Measurements from ENCODE around the gene GC. TPM values are rescaled to one million over a fixed set of nuclear protein-coding genes. Genes with fewer than 3 reads are reported as not detected.
"Not testable (repeated sequence)": the region's sequence is repeated elsewhere in the genome, so short reads cannot be mapped to it uniquely, and the experiment has no call there.

GC gene
- total RNA-seq, 2 donors from 2014 or later: not detected

- TF ChIP-seq CTCF (IDR thresholded peaks at IDR 0.05): no peak
- H3K27me3 ChIP-seq (replicated peaks; ENCODE audit: insufficient read depth): no peaks in the 10 kb centered on the region
These were observed 43.9 kb upstream of the GC start for GRCh38 chr4:71827826-71828225.

GRCh38 chr4:71816676-71817303 is 32.9 kb upstream of the GC start:
- Histone ChIP-seq H3K4me3 (no peak overlapping the region), H3K27me3 (replicated peaks; ENCODE audit: insufficient read depth) (no peaks in the 10 kb centered on the region), H3K9me3 (no peaks in the 10 kb centered on the region), H3K4me1 (ENCODE audit: control insufficient read depth in 1 of 2, low read depth in 2 of 2) (no peaks in the 10 kb centered on the region), H3K27ac (no peak overlapping the region), H3K36me3 (no peaks in the 10 kb centered on the region)
- TF ChIP-seq CTCF (IDR thresholded peaks at IDR 0.05): no peak
- ATAC-seq (ENCODE audit: insufficient number of reproducible peaks, low FRiP score, low read depth) (no peak), DNase-seq (ENCODE audit: low spot score) (no peak)

More at GRCh38 chr4:71827826-71828225, 43.9 kb upstream of the GC start:
- ATAC-seq (ENCODE audit: insufficient number of reproducible peaks, low FRiP score, low read depth) (no peak), DNase-seq (ENCODE audit: low spot score) (no peak)
- Histone ChIP-seq H3K4me3 (no peak overlapping the region), H3K36me3 (no peaks in the 10 kb centered on the region), H3K9me3 (no peaks in the 10 kb centered on the region), H3K27ac (no peak overlapping the region), H3K4me1 (ENCODE audit: control insufficient read depth in 1 of 2, low read depth in 2 of 2) (no peaks in the 10 kb centered on the region)

- Histone ChIP-seq H3K36me3 (no peaks in the 10 kb centered on the region), H3K27ac (no peak overlapping the region), H3K9me3 (no peaks in the 10 kb centered on the region), H3K4me1 (ENCODE audit: control insufficient read depth in 1 of 2, low read depth in 2 of 2) (no peaks in the 10 kb centered on the region), H3K4me3 (no peak overlapping the region), H3K27me3 (replicated peaks; ENCODE audit: insufficient read depth) (no peaks in the 10 kb centered on the region)
- DNase-seq (ENCODE audit: low spot score) (no peak), ATAC-seq (ENCODE audit: insufficient number of reproducible peaks, low FRiP score, low read depth) (no peak)
- no peak for TF ChIP-seq CTCF (IDR thresholded peaks at IDR 0.05)
These were observed 30.6 kb upstream of the GC start for GRCh38 chr4:71814433-71814832.

GRCh38 chr4:71809805-71810204 is 25.9 kb upstream of the GC start:
- DNase-seq (ENCODE audit: low spot score); H3K4me3 ChIP-seq; H3K27me3 ChIP-seq (replicated peaks; ENCODE audit: insufficient read depth); H3K27ac ChIP-seq; H3K9me3 ChIP-seq; H3K4me1 ChIP-seq (ENCODE audit: control insufficient read depth in 1 of 2, low read depth in 2 of 2); H3K36me3 ChIP-seq; ATAC-seq (ENCODE audit: insufficient number of reproducible peaks, low FRiP score, low read depth): not testable (repeated sequence)

GRCh38 chr4:71807469-71807868 is 23.6 kb upstream of the GC start:
- Histone ChIP-seq H3K27ac (no peak overlapping the region), H3K4me1 (ENCODE audit: control insufficient read depth in 1 of 2, low read depth in 2 of 2) (no peaks in the 10 kb centered on the region), H3K4me3 (no peak overlapping the region), H3K9me3 (no peaks in the 10 kb centered on the region), H3K27me3 (replicated peaks; ENCODE audit: insufficient read depth) (no peaks in the 10 kb centered on the region), H3K36me3 (no peaks in the 10 kb centered on the region)
- no peak for TF ChIP-seq CTCF (IDR thresholded peaks at IDR 0.05)
- ATAC-seq (ENCODE audit: insufficient number of reproducible peaks, low FRiP score, low read depth) (no peak), DNase-seq (ENCODE audit: low spot score) (no peak)

- not testable (repeated sequence) for H3K4me3 ChIP-seq; H3K27ac ChIP-seq; H3K4me1 ChIP-seq (ENCODE audit: control insufficient read depth in 1 of 2, low read depth in 2 of 2); ATAC-seq (ENCODE audit: insufficient number of reproducible peaks, low FRiP score, low read depth); H3K9me3 ChIP-seq; DNase-seq (ENCODE audit: low spot score); H3K27me3 ChIP-seq (replicated peaks; ENCODE audit: insufficient read depth); H3K36me3 ChIP-seq
These were observed 21.4 kb upstream of the GC start for GRCh38 chr4:71805230-71805629.

- not testable (repeated sequence) for DNase-seq (ENCODE audit: low spot score); ATAC-seq (ENCODE audit: insufficient number of reproducible peaks, low FRiP score, low read depth); H3K4me3 ChIP-seq; H3K36me3 ChIP-seq; H3K27me3 ChIP-seq (replicated peaks; ENCODE audit: insufficient read depth); H3K27ac ChIP-seq; H3K4me1 ChIP-seq (ENCODE audit: control insufficient read depth in 1 of 2, low read depth in 2 of 2); H3K9me3 ChIP-seq
These were observed 20.3 kb upstream of the GC start for GRCh38 chr4:71804017-71804697.

All from thoracic aorta (tissue), 2 donors.